Measurements from ENCODE around the gene CUX1. TPM values are rescaled to one million over a fixed set of nuclear protein-coding genes. Genes with fewer than 3 reads are reported as not detected.
"Not testable (repeated sequence)": the region's sequence is repeated elsewhere in the genome, so short reads cannot be mapped to it uniquely, and the experiment has no call there.

The CUX1 gene
- total RNA-seq, 2 donors from 2014 or later: 42.0 to 47.5 TPM

DNA sequence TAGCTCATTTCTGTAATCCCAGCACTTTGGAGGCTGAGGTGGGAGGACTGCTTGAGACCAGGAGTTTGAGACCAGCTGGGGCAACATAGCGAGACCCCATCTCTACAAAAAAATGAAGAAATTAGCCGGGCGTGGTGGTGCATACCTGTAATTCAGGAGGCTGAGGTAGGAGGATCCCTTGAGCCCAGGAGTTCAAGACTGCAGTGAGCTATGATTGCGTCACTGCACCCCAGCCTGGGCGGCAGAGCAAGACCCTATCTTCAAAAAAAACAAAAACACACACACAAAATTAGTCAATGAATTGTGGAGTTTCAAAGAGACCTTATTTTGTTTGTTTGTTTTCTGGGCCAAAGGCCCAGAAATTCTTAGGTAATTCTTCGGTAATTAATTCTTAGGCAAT, 110.0 kb downstream of the CUX1 start:
- H3K27me3 ChIP-seq: no peaks in the 10 kb centered on the region
- DNase-seq: no peak
- no peaks in the 10 kb centered on the region for H3K9me3 ChIP-seq
- intact Hi-C loops (cut with DNase I): no loop called here
- H3K36me3 ChIP-seq (replicated peaks in 1 of 2; ENCODE audit: insufficient read depth in 1 of 2, low read depth in 2 of 2): no peaks in the 10 kb centered on the region
- no peak overlapping the region for H3K4me3 ChIP-seq
- WGBS, 2 donors: 80 to 87% methylated on average over 6 of the region's 6 CpGs
- peak overlapping the region in 1 of 4 donors; percentile 6 for H3K27ac ChIP-seq
- ATAC-seq: no peak
- TF ChIP-seq POLR2A (IDR thresholded peaks at IDR 0.05): no peak
- TF ChIP-seq, protein P1, sequence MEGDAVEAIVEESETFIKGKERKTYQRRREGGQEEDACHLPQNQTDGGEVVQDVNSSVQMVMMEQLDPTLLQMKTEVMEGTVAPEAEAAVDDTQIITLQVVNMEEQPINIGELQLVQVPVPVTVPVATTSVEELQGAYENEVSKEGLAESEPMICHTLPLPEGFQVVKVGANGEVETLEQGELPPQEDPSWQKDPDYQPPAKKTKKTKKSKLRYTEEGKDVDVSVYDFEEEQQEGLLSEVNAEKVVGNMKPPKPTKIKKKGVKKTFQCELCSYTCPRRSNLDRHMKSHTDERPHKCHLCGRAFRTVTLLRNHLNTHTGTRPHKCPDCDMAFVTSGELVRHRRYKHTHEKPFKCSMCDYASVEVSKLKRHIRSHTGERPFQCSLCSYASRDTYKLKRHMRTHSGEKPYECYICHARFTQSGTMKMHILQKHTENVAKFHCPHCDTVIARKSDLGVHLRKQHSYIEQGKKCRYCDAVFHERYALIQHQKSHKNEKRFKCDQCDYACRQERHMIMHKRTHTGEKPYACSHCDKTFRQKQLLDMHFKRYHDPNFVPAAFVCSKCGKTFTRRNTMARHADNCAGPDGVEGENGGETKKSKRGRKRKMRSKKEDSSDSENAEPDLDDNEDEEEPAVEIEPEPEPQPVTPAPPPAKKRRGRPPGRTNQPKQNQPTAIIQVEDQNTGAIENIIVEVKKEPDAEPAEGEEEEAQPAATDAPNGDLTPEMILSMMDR (IDR thresholded peaks at IDR 0.05): no peak
- peaks cover 13% of the 10 kb centered on the region for H3K4me1 ChIP-seq

DNA sequence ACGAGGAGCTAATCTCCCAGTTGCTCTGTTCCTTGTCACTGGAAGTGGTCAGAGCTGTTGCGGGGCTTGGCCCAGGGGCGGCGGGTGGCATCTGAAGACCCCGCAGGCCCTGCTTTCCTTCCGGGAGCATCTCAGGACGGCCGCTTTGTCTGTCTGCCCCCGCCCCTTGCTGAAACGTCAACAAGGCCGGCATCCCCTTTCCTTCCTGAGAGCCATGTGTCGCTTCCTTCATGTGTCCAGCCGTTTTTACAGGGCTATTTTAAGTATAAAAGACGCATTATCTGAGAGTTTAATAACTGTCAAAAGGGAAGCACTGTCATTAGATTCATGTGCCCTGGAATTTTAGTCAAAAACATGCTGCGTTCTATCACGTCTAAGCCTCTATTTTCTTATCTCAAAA, 110.4 kb downstream of the CUX1 start:
- DNase-seq: no peak
- Histone ChIP-seq H3K36me3 (replicated peaks in 1 of 2; ENCODE audit: insufficient read depth in 1 of 2, low read depth in 2 of 2) (no peaks in the 10 kb centered on the region), H3K9me3 (no peaks in the 10 kb centered on the region), H3K27me3 (no peaks in the 10 kb centered on the region), H3K27ac (peak overlapping the region in 1 of 4 donors; percentile 6), H3K4me3 (no peak overlapping the region), H3K4me1 (peaks cover 9% of the 10 kb centered on the region)
- intact Hi-C loops (cut with DNase I): no loop called here
- ATAC-seq: no peak
- WGBS, 2 donors: 51 to 76% methylated on average over 15 to 16 of the region's 16 CpGs
- no peak for TF ChIP-seq POLR2A (IDR thresholded peaks at IDR 0.05)
- TF ChIP-seq, protein P1 (IDR thresholded peaks at IDR 0.05): no peak

DNA sequence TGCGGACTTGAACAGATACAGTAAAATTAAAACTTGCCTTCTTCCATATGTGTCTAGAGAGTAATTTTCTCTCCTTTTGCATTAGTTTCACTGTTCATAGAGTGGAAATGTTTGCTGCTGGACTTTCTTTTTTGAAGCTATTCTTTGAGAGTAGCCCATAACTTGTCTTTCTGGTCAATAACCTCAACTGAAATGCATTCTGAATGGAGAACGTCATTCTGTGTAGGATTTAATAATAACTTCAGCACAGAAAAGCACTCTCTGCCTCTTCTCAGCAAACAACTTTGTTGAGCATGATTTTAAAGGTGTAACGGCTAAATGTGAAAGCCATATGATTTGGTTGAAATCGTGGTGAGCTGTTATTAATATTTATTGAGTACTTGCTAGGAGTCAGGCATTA, 111.8 kb downstream of the CUX1 start:
- H3K4me3 ChIP-seq: no peak overlapping the region
- 93 to 95% methylated on average over 4 of the region's 4 CpGs for WGBS, 2 donors
- intact Hi-C loops (cut with DNase I): no loop called here
- DNase-seq (no peak), ATAC-seq (no peak)
- no peak overlapping the region for H3K27ac ChIP-seq
- TF ChIP-seq POLR2A (IDR thresholded peaks at IDR 0.05): no peak
- TF ChIP-seq, protein P1 (IDR thresholded peaks at IDR 0.05): no peak
- H3K9me3 ChIP-seq: no peaks in the 10 kb centered on the region
- H3K36me3 ChIP-seq (replicated peaks in 1 of 2; ENCODE audit: insufficient read depth in 1 of 2, low read depth in 2 of 2): no peaks in the 10 kb centered on the region
- peaks cover 9% of the 10 kb centered on the region for H3K4me1 ChIP-seq
- H3K27me3 ChIP-seq: no peaks in the 10 kb centered on the region

DNA sequence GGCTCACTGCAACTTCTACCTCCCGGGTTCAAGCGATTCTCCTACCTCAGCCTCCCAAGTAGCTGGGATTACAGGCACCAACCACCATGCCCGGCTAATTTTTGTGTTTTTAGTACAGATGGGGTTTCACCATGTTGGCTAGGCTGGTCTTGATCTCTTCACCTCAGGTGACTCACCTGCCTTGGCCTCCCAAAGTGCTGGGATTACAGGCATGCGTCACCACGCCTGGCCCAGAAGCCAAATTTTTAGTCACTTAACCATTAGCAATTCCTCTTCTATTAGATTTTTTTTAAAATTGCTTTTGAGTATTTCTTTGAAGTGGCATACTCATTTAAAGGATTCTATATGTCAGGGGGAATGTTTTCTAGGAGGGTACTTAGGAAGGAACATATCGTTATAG, 112.5 kb downstream of the CUX1 start:
- 95 to 98% methylated on average over 5 to 6 of the region's 6 CpGs for WGBS, 2 donors
- H3K4me3 ChIP-seq; ATAC-seq; H3K9me3 ChIP-seq; H3K27ac ChIP-seq; DNase-seq; intact Hi-C loops (cut with DNase I); H3K27me3 ChIP-seq; H3K36me3 ChIP-seq (replicated peaks in 1 of 2; ENCODE audit: insufficient read depth in 1 of 2, low read depth in 2 of 2): not testable (repeated sequence)
- H3K4me1 ChIP-seq: peaks cover 16% of the 10 kb centered on the region

GRCh38 chr7:101932083-101932482, 114.7 kb downstream of the CUX1 start:
- ATAC-seq: no peak
- H3K9me3 ChIP-seq: no peaks in the 10 kb centered on the region
- no peaks in the 10 kb centered on the region for H3K27me3 ChIP-seq
- intact Hi-C loops (cut with DNase I): no loop called here
- no peak for TF ChIP-seq POLR2A (IDR thresholded peaks at IDR 0.05)
- TF ChIP-seq, protein P1 (IDR thresholded peaks at IDR 0.05): no peak
- no peak overlapping the region for H3K27ac ChIP-seq
- DNase-seq: no peak
- H3K36me3 ChIP-seq (replicated peaks in 1 of 2; ENCODE audit: insufficient read depth in 1 of 2, low read depth in 2 of 2): no peaks in the 10 kb centered on the region
- 77 to 85% methylated on average over 14 of the region's 14 CpGs for WGBS, 2 donors
- peaks cover 21% of the 10 kb centered on the region for H3K4me1 ChIP-seq
- H3K4me3 ChIP-seq: no peak overlapping the region

All from body of pancreas (tissue), 4 donors.